ENCODE measurements around the gene CEPT1. TPM values are rescaled to one million over a fixed set of nuclear protein-coding genes. Genes with fewer than 3 reads are reported as not detected.

Gene CEPT1
- total and polyA plus RNA-seq, 8 donors = 4.6 to 71.4 (median 13.5) TPM

DNA sequence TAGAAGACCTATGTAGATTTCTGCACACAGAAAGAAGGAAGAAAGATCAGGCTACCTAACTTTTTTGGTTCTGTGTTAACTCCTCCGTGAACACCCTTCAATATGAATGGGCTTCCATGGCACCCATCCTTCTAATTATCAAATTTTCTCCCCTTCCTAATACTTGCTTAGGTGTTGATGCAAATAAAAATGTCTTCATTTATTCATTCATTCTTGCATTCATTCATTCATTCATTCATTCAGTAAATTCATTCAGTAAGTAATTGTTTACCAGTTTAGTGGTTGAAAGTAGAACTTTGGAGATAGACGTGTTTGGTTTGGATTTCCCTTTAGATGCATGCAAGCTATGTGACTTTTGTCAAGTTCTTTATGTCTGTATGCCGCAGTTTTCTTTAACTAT, 92.1 kb downstream of the CEPT1 start:
- Histone ChIP-seq H3K27ac (no peak overlapping the region), H3K9me3 (no peaks in the 10 kb centered on the region), H3K36me3 (no peaks in the 10 kb centered on the region), H3K4me3 (no peak overlapping the region), H3K4me1 (peaks cover 8 to 20% (median 18%) of the 10 kb centered on the region in 4 donors), H3K27me3 (peaks cover 0 to 6% (median 0%) of the 10 kb centered on the region in 3 donors)
- no peak for DNase-seq
- intact Hi-C loops (cut with DNase I; ENCODE audit: low total_unique reads) = no loop called here
- WGBS, 5 donors = 88 to 96% (median 94%) methylated on average over 3 of the region's 3 CpGs
- TF ChIP-seq POLR2AphosphoS5 (IDR thresholded peaks at IDR 0.05) (no peak), EP300 (IDR thresholded peaks at IDR 0.05) (no peak), CTCF (IDR thresholded peaks at IDR 0.05) (no peak), POLR2A (IDR thresholded peaks at IDR 0.05) (no peak)

DNA sequence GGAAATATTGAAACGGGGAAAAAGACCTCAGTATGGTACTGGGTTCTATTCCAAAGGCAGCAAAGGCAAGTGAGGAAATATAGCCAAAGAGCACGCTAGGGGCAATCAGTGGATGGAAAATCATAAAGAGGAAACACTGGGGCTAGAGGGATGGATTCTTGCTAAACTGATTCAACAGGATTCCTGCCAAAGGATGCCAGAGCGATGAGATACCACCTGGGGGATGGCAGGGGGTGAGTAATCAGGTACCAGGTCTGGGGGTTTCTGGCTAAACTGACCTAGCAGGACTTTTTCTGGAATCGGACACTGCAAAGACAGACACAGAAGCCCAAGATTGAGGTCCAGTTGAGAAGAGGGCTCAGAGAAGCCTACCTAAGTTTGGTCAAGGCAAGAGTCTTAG, 94.2 kb downstream of the CEPT1 start:
- no peaks in the 10 kb centered on the region for H3K4me1 ChIP-seq
- H3K27ac ChIP-seq = no peak overlapping the region
- no peaks in the 10 kb centered on the region for H3K9me3 ChIP-seq
- 88 to 94% (median 92%) methylated on average over 4 of the region's 4 CpGs for WGBS, 5 donors
- H3K4me3 ChIP-seq = no peak overlapping the region
- H3K27me3 ChIP-seq = peaks cover 0 to 6% (median 0%) of the 10 kb centered on the region in 3 donors
- intact Hi-C loops (cut with DNase I; ENCODE audit: low total_unique reads) = no loop called here
- H3K36me3 ChIP-seq = no peaks in the 10 kb centered on the region
- TF ChIP-seq EP300 (IDR thresholded peaks at IDR 0.05) (no peak), POLR2AphosphoS5 (IDR thresholded peaks at IDR 0.05) (no peak), CTCF (IDR thresholded peaks at IDR 0.05) (no peak), POLR2A (IDR thresholded peaks at IDR 0.05) (no peak)
- no peak for DNase-seq

Small RNA genes lying within 50 kb of the gene (small RNA-seq; reads per million reads assigned to genes)
- 0 reads per million in 4 donors for gene AL355816.1

Other genes starting within 250 kb of the CEPT1 start
- gene LRIF1, start 176.3 kb upstream of the CEPT1 start, total RNA-seq = 10 to 100 TPM in 1 of 5 donors, 1 to 10 TPM in 4; 2.0 to 22.8 (median 5.5) TPM
- 1 to 10 TPM; 5.3 to 6.9 (median 5.9) TPM for gene LRIF1, start 176.3 kb upstream of the CEPT1 start, polyA plus RNA-seq
- gene DRAM2, start 130 bp upstream of the CEPT1 start, total RNA-seq = 100 to 1,000 TPM in 1 of 5 donors, 10 to 100 TPM in 2, 1 to 10 TPM in 2; 2.6 to 420 (median 43.1) TPM
- gene DRAM2, start 130 bp upstream of the CEPT1 start, polyA plus RNA-seq = 10 to 100 TPM; 27.8 to 48.1 (median 31.7) TPM
- gene DENND2D, start 60.4 kb downstream of the CEPT1 start, total RNA-seq = 100 to 1,000 TPM in 1 of 5 donors, 10 to 100 TPM in 4; 24.6 to 121 (median 36.0) TPM
- 10 to 100 TPM; 35.4 to 48.5 (median 42.9) TPM for gene DENND2D, start 60.4 kb downstream of the CEPT1 start, polyA plus RNA-seq
- gene CHI3L2, start 87.5 kb downstream of the CEPT1 start, total RNA-seq = 10 to 100 TPM in 1 of 5 donors, 1 to 10 TPM in 1, not detected in 3; 2.8 to 28.1 TPM
- gene CHI3L2, start 87.5 kb downstream of the CEPT1 start, polyA plus RNA-seq = 1 to 10 TPM; 1.4 to 5.7 (median 2.3) TPM
- gene CHIA, start 150.6 kb downstream of the CEPT1 start, total RNA-seq = 10 to 100 TPM in 1 of 5 donors, 1 to 10 TPM in 3, not detected in 1; 3.9 to 23.2 (median 8.4) TPM
- gene CHIA, start 150.6 kb downstream of the CEPT1 start, polyA plus RNA-seq = 100 to 1,000 TPM in 2 of 3 donors, 10 to 100 TPM in 1; 69.0 to 604 (median 288) TPM